Effector memory CD4-positive, alpha-beta T cell (primary cell): Measurements from ENCODE around the gene AQR.

Source experiments
- DNase-seq, 3 donors: peaks; one replicate each; pipeline ENCODE4 v3.0.0-alpha.2; 2020
- H3K27ac ChIP-seq: 2 replicates; pipeline ENCODE4 v1.7.0; 2013; ENCODE audit warnings: mild to moderate bottlenecking, low read length, moderate library complexity; ENCODE audit not compliant: insufficient read depth, poor library complexity, severe bottlenecking
- H3K27me3 ChIP-seq: replicated peaks from 2 replicates; pipeline ENCODE4 v1.7.0; 2013; ENCODE audit warnings: mild to moderate bottlenecking, low read length; ENCODE audit not compliant: insufficient read depth, control insufficient read depth, poor library complexity, severe bottlenecking
- H3K36me3 ChIP-seq: 2 replicates; pipeline ENCODE4 v1.7.0; 2013; ENCODE audit warnings: mild to moderate bottlenecking, low read length, moderate library complexity; ENCODE audit not compliant: control insufficient read depth, insufficient read depth
- H3K4me1 ChIP-seq: 2 replicates; pipeline ENCODE4 v1.7.0; 2013; ENCODE audit warnings: low read length, mild to moderate bottlenecking; ENCODE audit not compliant: control insufficient read depth, insufficient read depth, poor library complexity, severe bottlenecking
- H3K4me3 ChIP-seq: 2 replicates; pipeline ENCODE4 v1.7.0; 2013; ENCODE audit warnings: low read length, low read depth, mild to moderate bottlenecking; ENCODE audit not compliant: insufficient read depth, poor library complexity, severe bottlenecking
- H3K9me3 ChIP-seq: 2 replicates; pipeline ENCODE4 v1.7.0; 2013; ENCODE audit warnings: mild to moderate bottlenecking, low read length, moderate library complexity; ENCODE audit not compliant: control insufficient read depth

The AQR gene

GRCh38 chr15:34861214-34861613 lies 108.3 kb downstream of the AQR start:
- Histone ChIP-seq H3K27me3 (no peaks in the 10 kb centered on the region), H3K9me3 (no peaks in the 10 kb centered on the region), H3K4me3 (no peak overlapping the region), H3K27ac (no peak overlapping the region), H3K4me1 (no peaks in the 10 kb centered on the region), H3K36me3 (peaks cover 56% of the 10 kb centered on the region)
- DNase-seq, result no peak

- H3K27ac ChIP-seq, result no peak overlapping the region
- peaks cover 37% of the 10 kb centered on the region for H3K36me3 ChIP-seq
- no peak for DNase-seq
- no peak overlapping the region for H3K4me3 ChIP-seq
- no peaks in the 10 kb centered on the region for H3K9me3 ChIP-seq
- H3K4me1 ChIP-seq, result no peaks in the 10 kb centered on the region
- H3K27me3 ChIP-seq, result no peaks in the 10 kb centered on the region
Observed at GRCh38 chr15:34855893-34856292, 113.6 kb downstream of the AQR start.

- H3K4me3 ChIP-seq, result no peak overlapping the region
- H3K27me3 ChIP-seq, result no peaks in the 10 kb centered on the region
- DNase-seq, result no peak
- peaks cover 34% of the 10 kb centered on the region for H3K36me3 ChIP-seq
- no peaks in the 10 kb centered on the region for H3K9me3 ChIP-seq
- H3K4me1 ChIP-seq, result no peaks in the 10 kb centered on the region
- H3K27ac ChIP-seq, result no peak overlapping the region
Observed at GRCh38 chr15:34855413-34855812, 114.1 kb downstream of the AQR start.

- Histone ChIP-seq H3K27me3 (no peaks in the 10 kb centered on the region), H3K36me3 (peaks cover 32% of the 10 kb centered on the region), H3K4me1 (no peaks in the 10 kb centered on the region), H3K27ac (no peak overlapping the region), H3K9me3 (no peaks in the 10 kb centered on the region), H3K4me3 (no peak overlapping the region)
- no peak for DNase-seq
Observed at GRCh38 chr15:34854232-34854631, 115.3 kb downstream of the AQR start.

GRCh38 chr15:34853001-34853758 lies 116.4 kb downstream of the AQR start:
- H3K36me3 ChIP-seq, result peaks cover 27% of the 10 kb centered on the region
- H3K4me1 ChIP-seq, result no peaks in the 10 kb centered on the region
- no peak overlapping the region for H3K27ac ChIP-seq
- no peaks in the 10 kb centered on the region for H3K27me3 ChIP-seq
- no peak for DNase-seq
- no peak overlapping the region for H3K4me3 ChIP-seq
- H3K9me3 ChIP-seq, result no peaks in the 10 kb centered on the region

GRCh38 chr15:34851751-34852150 lies 117.8 kb downstream of the AQR start:
- Histone ChIP-seq H3K9me3 (no peaks in the 10 kb centered on the region), H3K4me1 (no peaks in the 10 kb centered on the region), H3K4me3 (no peak overlapping the region), H3K36me3 (peaks cover 18% of the 10 kb centered on the region), H3K27me3 (no peaks in the 10 kb centered on the region), H3K27ac (no peak overlapping the region)
- DNase-seq, result no peak

- Histone ChIP-seq H3K27ac (no peak overlapping the region), H3K36me3 (peaks cover 11% of the 10 kb centered on the region), H3K9me3 (no peaks in the 10 kb centered on the region), H3K4me1 (no peaks in the 10 kb centered on the region), H3K27me3 (no peaks in the 10 kb centered on the region), H3K4me3 (no peak overlapping the region)
- DNase-seq, result no peak
Observed at GRCh38 chr15:34851007-34851406, 118.5 kb downstream of the AQR start.

- H3K27me3 ChIP-seq, result no peaks in the 10 kb centered on the region
- no peaks in the 10 kb centered on the region for H3K4me1 ChIP-seq
- H3K27ac ChIP-seq, result no peak overlapping the region
- no peak overlapping the region for H3K4me3 ChIP-seq
- H3K36me3 ChIP-seq, result peaks cover 8% of the 10 kb centered on the region
- no peaks in the 10 kb centered on the region for H3K9me3 ChIP-seq
- no peak for DNase-seq
Observed at GRCh38 chr15:34850121-34850520, 119.4 kb downstream of the AQR start.

- no peak for DNase-seq
- Histone ChIP-seq H3K27ac (no peak overlapping the region), H3K4me3 (no peak overlapping the region), H3K9me3 (no peaks in the 10 kb centered on the region), H3K4me1 (no peaks in the 10 kb centered on the region), H3K27me3 (no peaks in the 10 kb centered on the region), H3K36me3 (peaks cover 4% of the 10 kb centered on the region)
Observed at GRCh38 chr15:34849364-34849959, 120.1 kb downstream of the AQR start.

GRCh38 chr15:34847598-34847997 lies 121.9 kb downstream of the AQR start:
- Histone ChIP-seq H3K9me3 (no peaks in the 10 kb centered on the region), H3K4me3 (no peak overlapping the region), H3K4me1 (no peaks in the 10 kb centered on the region), H3K36me3 (no peaks in the 10 kb centered on the region), H3K27ac (no peak overlapping the region), H3K27me3 (no peaks in the 10 kb centered on the region)
- DNase-seq, result no peak
